Thoracic aorta (tissue), 2 donors: Measurements from ENCODE around the gene SCN4B. TPM values are rescaled to one million over a fixed set of nuclear protein-coding genes. Genes with fewer than 3 reads are reported as not detected.

ENCODE experiments used
- ATAC-seq: fragments of 150-250 bp; one replicate; pipeline ENCODE4 v1.8.0; 2017; ENCODE audit warnings: low read depth; ENCODE audit not compliant: insufficient number of reproducible peaks, low FRiP score
- DNase-seq: peaks from one replicate; pipeline ENCODE4 v3.0.0-alpha.2; 2020; ENCODE audit warnings: low spot score
- H3K27ac ChIP-seq, 2 donors: fragments of 200-600 bp; sonication (generic); 1 replicate in 1 of 2; 2 replicates in 1 of 2; pipeline ENCODE4 v1.5.1; 2016; ENCODE audit warnings: mild to moderate bottlenecking in 2 of 2, moderate library complexity in 2 of 2
- H3K27me3 ChIP-seq: fragments of 200-600 bp; sonication (generic); replicated peaks from 2 replicates; pipeline ENCODE4 v1.6.0; 2016; ENCODE audit warnings: mild to moderate bottlenecking; ENCODE audit not compliant: insufficient read depth
- H3K36me3 ChIP-seq: fragments of 200-600 bp; sonication (generic); one replicate; pipeline ENCODE4 v1.5.1; 2016
- H3K4me1 ChIP-seq, 2 donors: fragments of 200-600 bp; sonication (generic); 1 replicate in 1 of 2; 2 replicates in 1 of 2; pipeline versions ENCODE4 v1.5.1 to v1.6.0; 2016; ENCODE audit warnings: low read depth in 2 of 2, mild to moderate bottlenecking in 1 of 2; ENCODE audit not compliant: control insufficient read depth in 1 of 2
- H3K4me3 ChIP-seq: fragments of 200-600 bp; sonication (generic); 2 replicates; pipeline ENCODE4 v1.5.1; 2016; ENCODE audit warnings: mild to moderate bottlenecking
- H3K9me3 ChIP-seq: fragments of 200-600 bp; sonication (generic); 2 replicates; pipeline ENCODE4 v1.5.1; 2016
- CTCF ChIP-seq: fragments of 200-600 bp; sonication (generic); IDR thresholded peaks from one replicate; pipeline ENCODE4 v1.5.1; 2019; ENCODE audit warnings: antibody characterized with exemption
- total RNA-seq, 2 donors: library from RNA; depleted of rRNA; stranded (reverse); fragments of >200 nt; gene quantifications; one replicate each; pipeline versions ENCODE4 v1.1.0 to v1.2.3, GENCODE V29; 2016

The SCN4B gene
- total RNA-seq, 2 donors from 2014 or later, result 2.0 to 2.4 TPM

GRCh38 chr11:118104491-118104890 is 48.1 kb downstream of the SCN4B start:
- H3K9me3 ChIP-seq, result no peaks in the 10 kb centered on the region
- DNase-seq (no peak), ATAC-seq (no peak)
- no peaks in the 10 kb centered on the region for H3K4me1 ChIP-seq
- H3K27me3 ChIP-seq, result no peaks in the 10 kb centered on the region
- no peak overlapping the region for H3K27ac ChIP-seq
- H3K36me3 ChIP-seq, result no peaks in the 10 kb centered on the region
- H3K4me3 ChIP-seq, result no peak overlapping the region
- no peak for TF ChIP-seq CTCF

- Histone ChIP-seq H3K4me1 (no peaks in the 10 kb centered on the region), H3K27ac (no peak overlapping the region), H3K27me3 (no peaks in the 10 kb centered on the region), H3K4me3 (no peak overlapping the region), H3K36me3 (no peaks in the 10 kb centered on the region), H3K9me3 (no peaks in the 10 kb centered on the region)
- ATAC-seq (no peak), DNase-seq (no peak)
- no peak for TF ChIP-seq CTCF
Observed at GRCh38 chr11:118102721-118103261, 49.8 kb downstream of the SCN4B start.

DNA sequence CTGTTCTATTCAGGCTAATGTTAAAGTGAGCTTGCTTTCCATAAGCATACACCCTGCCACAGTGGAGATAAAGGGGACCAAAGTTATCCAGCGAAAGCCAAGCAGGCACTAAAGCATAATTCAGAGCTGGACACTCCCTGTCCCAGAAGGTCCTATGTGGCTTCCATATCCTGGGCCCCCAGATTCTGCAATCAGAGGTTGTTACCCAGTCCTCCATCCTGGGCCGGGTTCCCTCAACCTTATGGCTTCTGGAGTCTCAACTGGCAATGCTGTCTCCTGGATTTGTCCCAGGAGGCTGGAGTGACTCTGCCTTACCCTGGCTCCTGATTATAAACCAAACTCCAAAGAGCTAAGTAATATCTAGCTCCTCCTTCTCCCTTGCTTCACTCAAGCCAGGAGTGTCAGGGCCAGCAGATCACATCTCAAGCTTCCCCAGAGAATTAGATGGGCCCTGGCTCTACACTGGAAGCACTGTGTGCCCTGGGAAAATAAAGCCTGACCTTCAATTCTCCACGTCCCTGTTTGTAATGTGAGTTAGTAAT is 51.9 kb downstream of the SCN4B start:
- DNase-seq (no peak), ATAC-seq (no peak)
- no peak for TF ChIP-seq CTCF
- H3K27ac ChIP-seq, result no peak overlapping the region
- H3K4me1 ChIP-seq, result no peaks in the 10 kb centered on the region
- no peaks in the 10 kb centered on the region for H3K9me3 ChIP-seq
- H3K27me3 ChIP-seq, result no peaks in the 10 kb centered on the region
- H3K36me3 ChIP-seq, result no peaks in the 10 kb centered on the region
- H3K4me3 ChIP-seq, result no peak overlapping the region

GRCh38 chr11:118099838-118100556 is 52.6 kb downstream of the SCN4B start:
- ATAC-seq (no peak), DNase-seq (no peak)

More at GRCh38 chr11:118099838-118100556, 52.6 kb downstream of the SCN4B start:
- Histone ChIP-seq H3K27me3 (no peaks in the 10 kb centered on the region), H3K4me3 (no peak overlapping the region), H3K27ac (no peak overlapping the region), H3K4me1 (no peaks in the 10 kb centered on the region), H3K9me3 (no peaks in the 10 kb centered on the region), H3K36me3 (no peaks in the 10 kb centered on the region)
- no peak for TF ChIP-seq CTCF
